Thoracic aorta (tissue), 2 donors: ENCODE results near the gene R3HDM2. TPM values are rescaled to one million over a fixed set of nuclear protein-coding genes. Genes with fewer than 3 reads are reported as not detected.

Experiments used
- ATAC-seq: fragments of 150-250 bp; one replicate; pipeline ENCODE4 v1.8.0; 2017; ENCODE audit warnings: low read depth; ENCODE audit not compliant: insufficient number of reproducible peaks, low FRiP score
- DNase-seq: peaks from one replicate; pipeline ENCODE4 v3.0.0-alpha.2; 2020; ENCODE audit warnings: low spot score
- H3K27ac ChIP-seq, 2 donors: fragments of 200-600 bp; sonication (generic); 1 replicate in 1 of 2; 2 replicates in 1 of 2; pipeline ENCODE4 v1.5.1; 2016; ENCODE audit warnings: mild to moderate bottlenecking in 2 of 2, moderate library complexity in 2 of 2
- H3K27me3 ChIP-seq: fragments of 200-600 bp; sonication (generic); replicated peaks from 2 replicates; pipeline ENCODE4 v1.6.0; 2016; ENCODE audit warnings: mild to moderate bottlenecking; ENCODE audit not compliant: insufficient read depth
- H3K36me3 ChIP-seq: fragments of 200-600 bp; sonication (generic); one replicate; pipeline ENCODE4 v1.5.1; 2016
- H3K4me1 ChIP-seq, 2 donors: fragments of 200-600 bp; sonication (generic); 1 replicate in 1 of 2; 2 replicates in 1 of 2; pipeline versions ENCODE4 v1.5.1 to v1.6.0; 2016; ENCODE audit warnings: low read depth in 2 of 2, mild to moderate bottlenecking in 1 of 2; ENCODE audit not compliant: control insufficient read depth in 1 of 2
- H3K4me3 ChIP-seq: fragments of 200-600 bp; sonication (generic); 2 replicates; pipeline ENCODE4 v1.5.1; 2016; ENCODE audit warnings: mild to moderate bottlenecking
- H3K9me3 ChIP-seq: fragments of 200-600 bp; sonication (generic); 2 replicates; pipeline ENCODE4 v1.5.1; 2016
- CTCF ChIP-seq: fragments of 200-600 bp; sonication (generic); IDR thresholded peaks from one replicate; pipeline ENCODE4 v1.5.1; 2019; ENCODE audit warnings: antibody characterized with exemption
- total RNA-seq, 2 donors: library from RNA; depleted of rRNA; stranded (reverse); fragments of >200 nt; gene quantifications; one replicate each; pipeline versions ENCODE4 v1.1.0 to v1.2.3, GENCODE V29; 2016

R3HDM2 gene
- total RNA-seq, 2 donors from 2014 or later: 26.5 to 62.4 TPM

- Histone ChIP-seq H3K4me3 (no peak overlapping the region), H3K9me3 (no peaks in the 10 kb centered on the region), H3K36me3 (no peaks in the 10 kb centered on the region), H3K27ac (no peak overlapping the region), H3K4me1 (peaks cover 13 to 30% of the 10 kb centered on the region in 2 donors), H3K27me3 (peaks cover 23% of the 10 kb centered on the region)
- TF ChIP-seq CTCF: no peak
- ATAC-seq (no peak), DNase-seq (no peak)
These were observed 211.4 kb downstream of the R3HDM2 start for GRCh38 chr12:57219205-57219992.

GRCh38 chr12:57218030-57218853 is 212.6 kb downstream of the R3HDM2 start:
- peaks cover 13 to 40% of the 10 kb centered on the region in 2 donors for H3K4me1 ChIP-seq
- no peak overlapping the region for H3K27ac ChIP-seq
- H3K9me3 ChIP-seq: no peaks in the 10 kb centered on the region
- no peak overlapping the region for H3K4me3 ChIP-seq
- H3K36me3 ChIP-seq: no peaks in the 10 kb centered on the region
- no peak for TF ChIP-seq CTCF
- DNase-seq: no peak
- H3K27me3 ChIP-seq: peaks cover 15% of the 10 kb centered on the region
- ATAC-seq: no peak

- Histone ChIP-seq H3K4me3 (peak overlapping the region; percentile 74), H3K4me1 (peaks cover 20 to 48% of the 10 kb centered on the region in 2 donors)
These were observed 213.6 kb downstream of the R3HDM2 start for GRCh38 chr12:57216921-57217879.

GRCh38 chr12:57216014-57216911 is 214.6 kb downstream of the R3HDM2 start, which contains the start of gene NXPH4:
Gene NXPH4 (plus strand): TSS chr12:57216794. CDS start chr12:57216970, 176 bp downstream.
- H3K27me3 ChIP-seq: peaks cover 11% of the 10 kb centered on the region
- H3K36me3 ChIP-seq: peaks cover 8% of the 10 kb centered on the region
- no peak within 1 kb of the TSS for H3K27ac ChIP-seq
- DNase-seq (no peak), ATAC-seq (no peak)
- peaks cover 20 to 57% of the 10 kb centered on the region in 2 donors for H3K4me1 ChIP-seq
- no peak for TF ChIP-seq CTCF
- H3K9me3 ChIP-seq: no peaks in the 10 kb centered on the region
- H3K4me3 ChIP-seq: peak within 1 kb of the TSS; percentile 74

More at GRCh38 chr12:57216921-57217879, 213.6 kb downstream of the R3HDM2 start:
- no peak for TF ChIP-seq CTCF
- peaks cover 15% of the 10 kb centered on the region for H3K27me3 ChIP-seq
- no peak for ATAC-seq
- DNase-seq: no peak
- H3K27ac ChIP-seq: no peak overlapping the region
- H3K9me3 ChIP-seq: no peaks in the 10 kb centered on the region
- H3K36me3 ChIP-seq: peaks cover 6% of the 10 kb centered on the region
